ENCODE data around the gene CFAP65.

The CFAP65 gene

GRCh38 chr2:219002395-219003266, 38.7 kb downstream of the CFAP65 start:
- peak; percentile 51 for TF ChIP-seq CTCF (conservative IDR thresholded peaks at IDR 0.05; ENCODE audit: low read depth, low read length)
- DNase-seq (ENCODE audit: low read depth) = peak; percentile 21
- H3K4me3 ChIP-seq (ENCODE audit: low read depth, low read length) = no peak overlapping the region

GRCh38 chr2:219001577-219002394, 39.5 kb downstream of the CFAP65 start:
- no peak for TF ChIP-seq CTCF (conservative IDR thresholded peaks at IDR 0.05; ENCODE audit: low read depth, low read length)
- no peak overlapping the region for H3K4me3 ChIP-seq (ENCODE audit: low read depth, low read length)
- DNase-seq (ENCODE audit: low read depth) = no peak

- DNase-seq (ENCODE audit: low read depth) = no peak
- TF ChIP-seq CTCF (conservative IDR thresholded peaks at IDR 0.05; ENCODE audit: low read depth, low read length) = no peak
- no peak overlapping the region for H3K4me3 ChIP-seq (ENCODE audit: low read depth, low read length)
These were observed 40.2 kb downstream of the CFAP65 start for GRCh38 chr2:219001100-219001576.

GRCh38 chr2:219000569-219000960, 40.8 kb downstream of the CFAP65 start:
- TF ChIP-seq CTCF (conservative IDR thresholded peaks at IDR 0.05; ENCODE audit: low read depth, low read length) = no peak
- no peak for DNase-seq (ENCODE audit: low read depth)
- H3K4me3 ChIP-seq (ENCODE audit: low read depth, low read length) = no peak overlapping the region

- DNase-seq (ENCODE audit: low read depth) = no peak
- H3K4me3 ChIP-seq (ENCODE audit: low read depth, low read length) = no peak overlapping the region
- TF ChIP-seq CTCF (conservative IDR thresholded peaks at IDR 0.05; ENCODE audit: low read depth, low read length) = no peak
These were observed 41.3 kb downstream of the CFAP65 start for GRCh38 chr2:218999881-219000568.

- DNase-seq (ENCODE audit: low read depth) = no peak
- H3K4me3 ChIP-seq (ENCODE audit: low read depth, low read length) = no peak overlapping the region
- no peak for TF ChIP-seq CTCF (conservative IDR thresholded peaks at IDR 0.05; ENCODE audit: low read depth, low read length)
These were observed 42.1 kb downstream of the CFAP65 start for GRCh38 chr2:218999021-218999880.
